ENCODE data around the gene ATP6V1B1.
"Not testable (repeated sequence)": the region's sequence is repeated elsewhere in the genome, so short reads cannot be mapped to it uniquely, and the experiment has no call there.

ATP6V1B1 gene

GRCh38 chr2:70994009-70994698 lies 58.5 kb downstream of the ATP6V1B1 start:
- DNase-seq, result peak; percentile 25

- DNase-seq, result peak; percentile 93
These were observed 59.2 kb downstream of the ATP6V1B1 start, which contains the start of gene TEX261 for GRCh38 chr2:70994699-70995425. TEX261 (minus strand) TSS chr2:70994873; CDS start chr2:70994757, 116 bp downstream.

GRCh38 chr2:70995426-70995729 lies 59.7 kb downstream of the ATP6V1B1 start:
- DNase-seq, result peak; percentile 71

- DNase-seq, result not testable (repeated sequence)
These were observed 63.2 kb downstream of the ATP6V1B1 start for GRCh38 chr2:70998885-70999284.

- DNase-seq, result no peak
These were observed 63.7 kb downstream of the ATP6V1B1 start for GRCh38 chr2:70999362-70999761.

GRCh38 chr2:70999931-71000330 lies 64.2 kb downstream of the ATP6V1B1 start:
- DNase-seq, result not testable (repeated sequence)

GRCh38 chr2:71000780-71001591 lies 65.3 kb downstream of the ATP6V1B1 start:
- DNase-seq, result peak; percentile 85

DNA sequence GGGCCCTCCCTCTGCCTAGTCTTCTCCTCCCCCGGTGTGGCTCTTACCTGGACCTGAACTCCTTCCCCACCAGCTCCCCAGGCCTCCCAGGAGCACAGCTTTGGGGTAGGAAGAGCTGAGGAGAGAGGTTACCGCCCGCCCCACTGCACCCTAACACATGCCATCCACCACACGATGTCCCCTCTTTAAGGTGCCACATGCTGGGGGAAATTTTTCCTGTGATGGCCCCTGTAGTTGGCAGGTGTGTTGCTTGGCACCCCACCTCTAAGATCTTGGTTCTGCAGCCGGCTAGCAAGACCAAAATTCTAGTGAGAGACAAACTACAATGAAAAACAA lies 65.9 kb downstream of the ATP6V1B1 start:
- no peak for DNase-seq

DNA sequence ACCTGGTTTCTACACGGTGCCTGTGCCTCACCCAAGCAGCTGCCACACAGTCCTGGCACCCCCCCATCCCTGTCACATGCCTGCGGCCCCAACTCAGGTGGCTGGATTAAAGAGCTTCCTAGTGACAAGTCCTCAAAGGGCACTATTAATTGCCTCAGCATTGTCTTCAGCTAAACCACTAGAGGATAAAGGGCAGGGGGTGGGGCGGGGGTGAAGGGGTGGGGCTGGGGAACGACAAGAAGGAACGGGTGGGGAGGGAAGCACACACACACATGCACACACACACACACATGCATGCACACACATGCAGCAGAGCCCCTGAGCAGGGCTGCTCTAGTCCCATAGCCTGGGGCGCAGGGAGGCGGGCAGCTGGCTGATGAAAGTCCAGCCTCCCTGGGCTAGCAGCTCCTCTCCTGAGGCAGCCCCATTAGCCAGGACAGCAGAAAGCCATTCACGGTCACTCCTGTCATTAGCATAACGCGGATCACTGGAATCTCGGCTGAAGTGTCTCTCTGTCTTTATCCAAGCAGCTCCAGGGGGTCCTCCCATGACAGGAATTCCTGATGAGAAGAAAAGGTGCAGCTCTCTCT lies 66.4 kb downstream of the ATP6V1B1 start:
- DNase-seq, result no peak

- DNase-seq, result no peak
These were observed 67.7 kb downstream of the ATP6V1B1 start for GRCh38 chr2:71003396-71003795.

GRCh38 chr2:71003966-71004755 lies 68.5 kb downstream of the ATP6V1B1 start:
- no peak for DNase-seq

DNA sequence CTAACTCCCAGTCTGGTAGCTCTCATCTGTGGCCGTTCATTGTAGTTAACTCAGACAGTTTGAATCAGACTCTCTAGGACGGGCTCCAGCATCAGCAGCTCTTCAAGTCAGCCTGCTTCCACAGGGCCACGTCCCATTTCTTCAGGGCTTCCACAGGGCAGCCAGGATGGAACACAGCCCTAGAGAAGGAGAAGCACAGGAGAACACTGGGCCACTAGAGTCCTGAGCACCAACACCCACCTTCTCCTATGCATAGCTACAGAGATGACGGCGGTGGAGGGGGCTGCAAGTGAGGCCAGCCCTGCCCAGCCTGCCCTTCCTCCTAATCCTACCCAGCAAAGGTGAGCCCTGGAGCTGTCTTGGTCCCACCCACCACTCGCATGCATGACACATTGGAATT lies 69.2 kb downstream of the ATP6V1B1 start:
- DNase-seq, result no peak

DNA sequence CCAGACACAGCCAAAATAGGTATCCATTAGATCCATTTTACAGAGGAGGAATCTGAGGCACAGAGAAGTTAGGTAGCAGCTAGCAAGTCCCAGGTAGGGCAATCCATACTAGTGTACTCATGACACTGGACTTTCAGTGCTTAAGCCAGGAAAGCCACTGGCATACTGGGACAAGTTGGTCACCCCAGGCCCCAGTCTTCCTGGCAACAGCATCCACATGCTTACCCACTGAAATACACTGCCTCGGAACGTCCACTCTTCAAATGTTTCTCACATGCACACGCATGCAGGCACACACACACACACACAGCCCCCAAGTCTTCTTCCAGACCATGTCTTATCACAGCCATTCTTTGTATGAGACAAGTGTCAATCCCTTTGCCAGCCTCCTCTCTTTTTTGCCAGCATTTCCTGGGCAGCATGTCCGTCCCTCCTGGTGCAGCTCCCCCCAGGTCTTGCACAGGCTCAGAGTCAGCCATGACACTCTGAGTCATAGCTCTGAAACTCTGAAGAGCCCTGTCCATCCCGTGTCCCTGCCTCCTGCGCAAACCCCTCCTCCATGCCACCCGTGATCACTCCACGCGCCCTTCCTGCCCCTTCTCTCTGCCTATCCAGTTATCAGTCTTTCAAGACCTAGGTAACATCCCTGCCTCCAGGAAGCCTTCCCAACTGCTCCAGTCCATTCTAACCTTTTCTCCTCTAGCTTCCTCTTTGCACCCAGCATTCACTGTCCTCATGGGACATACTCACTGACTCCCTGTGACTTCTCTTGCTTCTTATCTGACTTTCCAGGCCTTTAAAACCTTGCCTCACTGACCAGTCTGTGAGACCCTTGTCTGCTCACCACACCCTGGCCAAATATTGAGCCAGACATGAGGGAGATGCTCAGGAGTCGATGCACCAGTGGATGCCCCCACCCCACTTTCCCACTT lies 69.8 kb downstream of the ATP6V1B1 start:
- no peak for DNase-seq

- no peak for DNase-seq
These were observed 70.6 kb downstream of the ATP6V1B1 start for GRCh38 chr2:71006323-71006722.

- no peak for DNase-seq
These were observed 71.5 kb downstream of the ATP6V1B1 start for GRCh38 chr2:71006955-71007799.

GRCh38 chr2:71008342-71008741 lies 72.6 kb downstream of the ATP6V1B1 start:
- DNase-seq, result no peak

- DNase-seq, result not testable (repeated sequence)
These were observed 76.1 kb downstream of the ATP6V1B1 start for GRCh38 chr2:71011786-71012185.

All from CD4-positive, alpha-beta T cell treated with Interleukin-10 for 1 hour (primary cell).